ENCODE measurements around the gene GPR50.

DNA sequence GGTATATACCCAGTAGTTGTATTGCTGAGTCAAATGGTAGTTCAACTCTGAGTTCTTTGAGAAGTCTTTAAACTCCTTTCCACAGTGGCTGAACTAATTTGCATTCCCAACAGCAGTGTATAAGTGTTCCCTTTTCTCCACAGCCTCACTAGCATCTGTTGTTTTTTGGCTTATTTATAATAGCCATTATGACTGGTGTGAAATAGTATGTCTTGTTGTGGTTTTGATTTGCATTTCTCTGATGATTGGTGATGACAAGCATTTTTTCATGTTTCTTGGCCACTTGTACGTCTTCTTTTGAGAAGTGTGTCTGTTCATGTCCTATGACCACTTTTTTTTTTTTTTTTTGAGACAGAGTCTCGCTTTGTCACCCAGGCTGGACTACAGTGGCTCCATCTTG, 30.5 kb downstream of the GPR50 start:
- no peak for TF ChIP-seq POLR2A (IDR thresholded peaks at IDR 0.05; ENCODE audit: low read depth, low read length)
- TF ChIP-seq POLR2AphosphoS5 (IDR thresholded peaks at IDR 0.05; ENCODE audit: low read depth, low read length): no peak
- TF ChIP-seq TAF1 (IDR thresholded peaks at IDR 0.05; ENCODE audit: low read depth, low read length): no peak
